Cardiac ventricle fibroblast (primary cell): Measurements from ENCODE around the gene PI4K2B. TPM values are rescaled to one million over a fixed set of nuclear protein-coding genes. Genes with fewer than 3 reads are reported as not detected.

Source experiments
- total RNA-seq: library from RNA; depleted of rRNA; stranded (reverse); fragments of >200 nt; gene quantifications from 2 replicates; pipeline ENCODE4 v1.2.3, GENCODE V29; 2015

The PI4K2B gene
- 14.0 and 14.7 TPM in 2 replicates for total RNA-seq

GRCh38 chr4:25233737-25234389, at the start of gene PI4K2B:
TSS of gene PI4K2B (plus strand) at chr4:25234033. CDS start at chr4:25234164, 131 bp downstream.

DNA sequence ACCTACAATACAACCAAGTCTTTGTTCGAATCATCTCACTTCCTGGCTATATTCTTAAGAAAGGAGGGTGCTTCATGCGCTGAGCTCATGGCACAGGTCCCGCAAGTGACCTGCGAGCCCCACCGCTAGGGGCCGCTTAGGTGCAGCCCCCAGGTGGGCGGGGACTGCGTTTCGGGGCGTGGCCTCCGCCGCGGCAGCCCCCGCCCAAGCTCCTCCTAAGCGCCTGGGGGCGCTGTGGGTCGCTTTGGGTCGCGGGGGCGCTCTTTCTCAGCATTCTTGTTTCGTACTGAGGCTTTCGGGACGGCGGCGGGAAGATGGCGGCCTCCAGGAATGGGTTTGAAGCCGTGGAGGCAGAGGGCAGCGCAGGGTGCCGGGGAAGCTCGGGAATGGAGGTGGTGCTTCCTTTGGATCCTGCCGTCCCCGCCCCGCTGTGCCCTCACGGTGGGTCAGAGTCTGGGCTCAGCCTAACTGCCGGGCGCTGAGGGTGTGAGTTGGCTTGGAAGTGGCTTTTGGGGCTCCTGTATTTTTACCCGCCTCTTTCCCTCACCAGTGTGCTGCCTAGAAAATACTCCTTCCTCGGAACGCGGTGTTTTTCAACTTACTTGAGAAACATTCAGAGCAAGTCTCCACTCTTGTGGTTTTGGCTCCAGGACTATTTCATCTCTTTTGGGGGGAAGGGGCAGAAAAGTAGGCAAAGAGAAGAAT, 78.8 kb downstream of the PI4K2B start, which contains the start of gene ZCCHC4:
Gene ZCCHC4, plus strand, starts transcription at position 279 of the 705 bp plus-strand sequence. Its CDS starts 36 bp downstream, at position 315.

Other genes with a start within 250 kb of the PI4K2B start
- gene LGI2, start 203.1 kb upstream of the PI4K2B start, total RNA-seq = 0.25 and 0.44 TPM in 2 replicates
- 3.6 and 4.0 TPM in 2 replicates for gene SEPSECS, start 73.6 kb upstream of the PI4K2B start, total RNA-seq
- gene ZCCHC4, start 78.7 kb downstream of the PI4K2B start, total RNA-seq = 4.1 and 10.5 TPM in 2 replicates
- 17.3 and 21.2 TPM in 2 replicates for gene ANAPC4, start 143.2 kb downstream of the PI4K2B start, total RNA-seq